T-cell (primary cell): ENCODE measurements around the gene GRID1. TPM values are rescaled to one million over a fixed set of nuclear protein-coding genes. Genes with fewer than 3 reads are reported as not detected.

Experiments
- ATAC-seq, 4 experiments: fragments of 200-7000 bp in 3 of 4; fragments of 150-1000 bp in 1 of 4; cut with Tn5 transposase; replicated peaks in 1 of 4; 1 replicate in 3 of 4; 2 replicates in 1 of 4; pipeline ENCODE4 v1.10.0; 2021; ENCODE audit warnings: moderate library complexity in 3 of 4, mild to moderate bottlenecking in 2 of 4, moderate number of reproducible peaks in 1 of 4
- CTCF ChIA-PET, 2 donors: fragments of 300-600 bp; sonication (Branson Sonifier 250); formaldehyde crosslinking; loops; one replicate each; lab custom pipeline; 2022; ENCODE audit warnings: antibody characterized with exemption in 2 of 2; lab: Charles Lee
- POLR2A ChIA-PET, 2 donors: fragments of 300-600 bp; sonication (Branson Sonifier 250); formaldehyde crosslinking; loops; one replicate each; lab custom pipeline; 2022; ENCODE audit warnings: antibody characterized with exemption in 2 of 2; lab: Charles Lee
- DNase-seq, 35 experiments: peaks; one replicate each; pipeline versions ENCODE4 v3.0.0 to v3.0.0-alpha.2; 2013 to 2023
- H3K27ac ChIP-seq: one replicate; pipeline ENCODE4 v1.5.1; 2013; ENCODE audit warnings: low read length
- H3K27me3 ChIP-seq, 2 experiments: replicated peaks in 1 of 2; 1 replicate in 1 of 2; 2 replicates in 1 of 2; pipeline versions ENCODE4 v1.6.1 to v1.7.0; 2013; ENCODE audit warnings: low read length in 1 of 2, mixed read lengths in 1 of 2; ENCODE audit not compliant: control insufficient read depth in 2 of 2, insufficient read depth in 2 of 2; ENCODE audit errors: extremely low read depth in 1 of 2
- H3K36me3 ChIP-seq, 2 donors: 1 replicate in 1 of 2; 2 replicates in 1 of 2; pipeline versions ENCODE4 v1.6.1 to v1.7.0; 2013; ENCODE audit warnings: low read length in 1 of 2; ENCODE audit not compliant: control insufficient read depth in 2 of 2, insufficient read depth in 1 of 2; ENCODE audit errors: extremely low read depth in 1 of 2
- H3K4me1 ChIP-seq, 2 experiments: 1 replicate in 1 of 2; 2 replicates in 1 of 2; pipeline versions ENCODE4 v1.6.1 to v1.7.0; 2013; ENCODE audit warnings: low read length in 2 of 2, mixed read lengths in 1 of 2; ENCODE audit not compliant: insufficient read depth in 2 of 2, control insufficient read depth in 1 of 2; ENCODE audit errors: extremely low read depth in 1 of 2
- H3K4me3 ChIP-seq, 2 donors: 1 replicate in 1 of 2; 2 replicates in 1 of 2; pipeline versions ENCODE4 v1.5.1 to v1.7.0; 2013; ENCODE audit warnings: mild to moderate bottlenecking in 2 of 2, low read length in 1 of 2, moderate library complexity in 1 of 2; ENCODE audit not compliant: control insufficient read depth in 1 of 2; ENCODE audit errors: extremely low read depth in 1 of 2
- H3K9me3 ChIP-seq: 2 replicates; pipeline ENCODE4 v1.7.0; 2013
- H3K27ac Mint-ChIP-seq, 2 donors: one replicate each; pipeline ENCODE4 v1.8.0; 2020 to 2021; ENCODE audit warnings: mild to moderate bottlenecking in 2 of 2, mixed read lengths in 2 of 2
- H3K27me3 Mint-ChIP-seq, 2 donors: one replicate each; pipeline ENCODE4 v1.8.0; 2021 to 2022; ENCODE audit warnings: mixed read lengths in 2 of 2
- H3K36me3 Mint-ChIP-seq: one replicate; pipeline ENCODE4 v1.8.0; 2021; ENCODE audit warnings: mixed read lengths
- H3K4me1 Mint-ChIP-seq, 3 donors: one replicate each; pipeline ENCODE4 v1.8.0; 2020 to 2022; ENCODE audit warnings: mixed read lengths in 3 of 3, mild to moderate bottlenecking in 1 of 3
- H3K4me3 Mint-ChIP-seq, 3 donors: one replicate each; pipeline ENCODE4 v1.8.0; 2020 to 2022; ENCODE audit warnings: mild to moderate bottlenecking in 3 of 3, mixed read lengths in 3 of 3, moderate library complexity in 3 of 3
- H3K9me3 Mint-ChIP-seq, 3 donors: one replicate each; pipeline ENCODE4 v1.8.0; 2020 to 2022; ENCODE audit warnings: mixed read lengths in 3 of 3
- WGBS: methylation state at CpG from one replicate; pipeline ENCODE4 v1.1.5; 2013; ENCODE audit warnings: missing lambda C conversion rate; ENCODE audit not compliant: insufficient coverage; 5-methylcytosine and 5-hydroxymethylcytosine counted together
- total RNA-seq, 35 experiments: library from RNA in 6 of 35; stranded (reverse) in 6 of 35; fragments of 120-200 nt in 1 of 35; gene quantifications; one replicate each; pipeline versions ENCODE4 v1.2.1 to v1.2.4 and lab custom pipeline; 2013 to 2026

The GRID1 gene
- total RNA-seq, 5 donors from 2014 or later (not counting 1 experiment from before 2014, with no cell fraction given), result 0.68 TPM; not detected in 4

DNA sequence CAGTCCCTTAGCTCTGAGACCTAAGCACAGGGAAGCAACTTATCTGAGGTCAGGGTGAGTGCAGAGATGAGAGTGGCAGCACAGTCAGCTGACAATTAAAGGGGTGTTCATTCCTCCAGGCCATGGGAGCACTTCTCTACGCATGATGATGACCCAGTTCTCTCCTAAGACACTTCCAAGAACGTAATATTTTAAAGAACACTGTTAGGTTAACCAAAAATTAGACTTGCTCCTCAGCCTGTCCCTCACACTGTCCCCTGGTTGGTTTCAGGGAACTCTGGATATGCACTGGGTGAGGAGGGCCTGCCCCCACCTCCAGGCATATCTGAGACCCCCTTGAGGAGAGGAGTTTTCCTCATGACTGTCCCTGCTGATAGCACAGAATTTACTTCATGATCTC lies 767.5 kb downstream of the GRID1 start:
- no peak for DNase-seq
- Histone ChIP-seq H3K27me3 (peaks cover 0 to 20% of the 10 kb centered on the region in 2 experiments), H3K36me3 (no peaks in the 10 kb centered on the region), H3K27ac (no peak overlapping the region), H3K4me1 (peaks cover 11 to 28% of the 10 kb centered on the region in 2 experiments), H3K9me3 (no peaks in the 10 kb centered on the region), H3K4me3 (no peak overlapping the region)
- Mint-ChIP-seq H3K36me3 (no peaks in the 10 kb centered on the region), H3K27me3 (no peaks in the 10 kb centered on the region), H3K9me3 (no peaks in the 10 kb centered on the region), H3K4me1 (peaks cover 23 to 28% (median 27%) of the 10 kb centered on the region in 3 donors), H3K4me3 (no peak overlapping the region), H3K27ac (no peak overlapping the region)
- no peak for ATAC-seq
- ChIA-PET CTCF (no interaction called here), POLR2A (no interaction called here)
- no CpG with 5 or more reads among the region's 2 CpGs for WGBS

- Histone ChIP-seq H3K27me3 (peaks cover 0 to 20% of the 10 kb centered on the region in 2 experiments), H3K36me3 (no peaks in the 10 kb centered on the region), H3K4me3 (no peak overlapping the region), H3K27ac (no peak overlapping the region), H3K9me3 (no peaks in the 10 kb centered on the region), H3K4me1 (peaks cover 11 to 28% of the 10 kb centered on the region in 2 experiments)
- 85% methylated on average over 6 of the region's 6 CpGs for WGBS
- Mint-ChIP-seq H3K27ac (no peak overlapping the region), H3K9me3 (no peaks in the 10 kb centered on the region), H3K27me3 (no peaks in the 10 kb centered on the region), H3K4me3 (no peak overlapping the region), H3K36me3 (no peaks in the 10 kb centered on the region), H3K4me1 (peaks cover 27 to 30% (median 29%) of the 10 kb centered on the region in 3 donors)
- no peak for ATAC-seq
- no peak for DNase-seq
- CTCF ChIA-PET, result no interaction called here
- POLR2A ChIA-PET, result no interaction called here
These were observed 767.9 kb downstream of the GRID1 start for GRCh38 chr10:85598646-85599045.

- Histone ChIP-seq H3K9me3 (no peaks in the 10 kb centered on the region), H3K27me3 (peaks cover 0 to 20% of the 10 kb centered on the region in 2 experiments), H3K27ac (no peak overlapping the region), H3K4me3 (no peak overlapping the region), H3K36me3 (no peaks in the 10 kb centered on the region), H3K4me1 (peaks cover 11 to 13% of the 10 kb centered on the region in 2 experiments)
- DNase-seq, result no peak
- Mint-ChIP-seq H3K36me3 (no peaks in the 10 kb centered on the region), H3K4me1 (peaks cover 20 to 23% (median 21%) of the 10 kb centered on the region in 3 donors), H3K27me3 (no peaks in the 10 kb centered on the region), H3K4me3 (no peak overlapping the region), H3K9me3 (no peaks in the 10 kb centered on the region), H3K27ac (no peak overlapping the region)
- POLR2A ChIA-PET, result no interaction called here
- ATAC-seq, result no peak
- WGBS, result 100% methylated on average over 1 of the region's 5 CpGs
- CTCF ChIA-PET, result no interaction called here
These were observed 769.6 kb downstream of the GRID1 start for GRCh38 chr10:85597006-85597405.

- Histone ChIP-seq H3K27me3 (peaks cover 0 to 17% of the 10 kb centered on the region in 2 experiments), H3K27ac (no peak overlapping the region), H3K36me3 (no peaks in the 10 kb centered on the region), H3K4me3 (no peak overlapping the region), H3K9me3 (no peaks in the 10 kb centered on the region), H3K4me1 (peaks cover 11 to 13% of the 10 kb centered on the region in 2 experiments)
- WGBS, result no CpG with 5 or more reads among the region's 2 CpGs
- no peak for ATAC-seq
- Mint-ChIP-seq H3K36me3 (no peaks in the 10 kb centered on the region), H3K9me3 (no peaks in the 10 kb centered on the region), H3K27me3 (no peaks in the 10 kb centered on the region), H3K4me1 (peaks cover 20 to 23% (median 21%) of the 10 kb centered on the region in 3 donors), H3K4me3 (no peak overlapping the region), H3K27ac (no peak overlapping the region)
- no peak for DNase-seq
- ChIA-PET CTCF (no interaction called here), POLR2A (no interaction called here)
These were observed 770.2 kb downstream of the GRID1 start for GRCh38 chr10:85596389-85596788.

GRCh38 chr10:85594239-85594638 lies 772.4 kb downstream of the GRID1 start:
- H3K9me3 ChIP-seq, result peaks cover 2% of the 10 kb centered on the region
- ChIA-PET POLR2A (no interaction called here), CTCF (no interaction called here)
- no peak overlapping the region for H3K27ac ChIP-seq
- H3K36me3 ChIP-seq, result no peaks in the 10 kb centered on the region
- H3K4me3 Mint-ChIP-seq, result peak overlapping the region in 1 of 3 donors; percentile 13
- peaks cover 20 to 23% (median 21%) of the 10 kb centered on the region in 3 donors for H3K4me1 Mint-ChIP-seq
- H3K27me3 Mint-ChIP-seq, result no peaks in the 10 kb centered on the region
- H3K4me1 ChIP-seq, result peaks cover 11 to 13% of the 10 kb centered on the region in 2 experiments
- H3K36me3 Mint-ChIP-seq, result no peaks in the 10 kb centered on the region
- no peaks in the 10 kb centered on the region for H3K9me3 Mint-ChIP-seq
- peak; percentile 55 to 85 (median 70) for ATAC-seq
- peaks cover 0 to 7% of the 10 kb centered on the region in 2 experiments for H3K27me3 ChIP-seq
- peak in 1 of 35 experiments; percentile 16 for DNase-seq
- no peak overlapping the region for H3K4me3 ChIP-seq
- 45% methylated on average over 1 of the region's 3 CpGs for WGBS
- H3K27ac Mint-ChIP-seq, result peak overlapping the region; percentile 82 to 90

DNA sequence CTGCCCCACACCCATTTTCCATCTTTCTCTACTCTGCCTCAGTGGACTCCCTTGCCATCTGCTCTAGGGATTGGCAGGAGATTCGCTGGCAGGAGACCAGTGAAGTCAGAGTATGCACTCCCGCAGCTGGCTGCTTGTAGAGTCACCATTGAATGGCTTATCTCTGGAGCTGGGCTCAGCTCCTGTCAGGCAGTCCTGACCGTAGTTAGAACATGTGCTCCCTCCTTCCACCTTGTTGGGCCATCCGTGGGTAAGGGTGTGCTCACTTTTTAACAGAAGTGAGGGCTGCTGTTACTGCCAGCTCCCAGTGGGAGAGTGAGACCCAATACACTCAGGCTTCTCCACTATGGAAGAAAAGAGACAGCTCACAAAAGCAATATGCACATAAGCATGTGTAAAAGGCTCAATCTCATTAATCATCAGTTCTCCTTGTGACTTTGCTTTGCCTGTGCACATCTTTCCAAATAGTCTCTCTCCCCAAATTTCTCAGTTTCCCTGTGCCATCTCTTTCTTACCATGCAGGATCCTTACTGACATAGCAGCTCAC lies 773.3 kb downstream of the GRID1 start:
- WGBS, result 86% methylated on average over 3 of the region's 4 CpGs
- Mint-ChIP-seq H3K27ac (no peak overlapping the region), H3K9me3 (no peaks in the 10 kb centered on the region), H3K27me3 (no peaks in the 10 kb centered on the region), H3K36me3 (no peaks in the 10 kb centered on the region), H3K4me1 (peaks cover 20 to 23% (median 21%) of the 10 kb centered on the region in 3 donors), H3K4me3 (no peak overlapping the region)
- H3K36me3 ChIP-seq, result no peaks in the 10 kb centered on the region
- DNase-seq (no peak), ATAC-seq (no peak)
- CTCF ChIA-PET, result no interaction called here
- no peak overlapping the region for H3K4me3 ChIP-seq
- peaks cover 2% of the 10 kb centered on the region for H3K9me3 ChIP-seq
- no peak overlapping the region for H3K27ac ChIP-seq
- no peaks in the 10 kb centered on the region for H3K27me3 ChIP-seq
- POLR2A ChIA-PET, result no interaction called here
- H3K4me1 ChIP-seq, result peaks cover 11 to 13% of the 10 kb centered on the region in 2 experiments
